ENCODE measurements around the gene CDADC1. TPM values are rescaled to one million over a fixed set of nuclear protein-coding genes. Genes with fewer than 3 reads are reported as not detected.

Gene CDADC1
- total and polyA plus RNA-seq, 2 donors, result 6.6 to 7.2 TPM

- DNase-seq (ENCODE audit: extremely low spot score), result no peak
- Histone ChIP-seq H3K4me1 (ENCODE audit: insufficient read depth) (no peaks in the 10 kb centered on the region), H3K36me3 (ENCODE audit: insufficient read depth) (no peaks in the 10 kb centered on the region), H3K4me3 (ENCODE audit: low read depth, low read length) (no peak overlapping the region), H3K27ac (ENCODE audit: low read depth) (no peak overlapping the region)
- WGBS, result 86% methylated on average over 25 of the region's 25 CpGs
Observed at GRCh38 chr13:49304763-49305700, 57.3 kb downstream of the CDADC1 start.

- no peak for DNase-seq (ENCODE audit: extremely low spot score)
- WGBS, result 85% methylated on average over 15 of the region's 15 CpGs
- H3K4me1 ChIP-seq (ENCODE audit: insufficient read depth), result no peaks in the 10 kb centered on the region
- H3K4me3 ChIP-seq (ENCODE audit: low read depth, low read length), result no peak overlapping the region
- H3K36me3 ChIP-seq (ENCODE audit: insufficient read depth), result no peaks in the 10 kb centered on the region
- no peak overlapping the region for H3K27ac ChIP-seq (ENCODE audit: low read depth)
Observed at GRCh38 chr13:49305792-49306425, 58.2 kb downstream of the CDADC1 start.

GRCh38 chr13:49307365-49307764, 59.6 kb downstream of the CDADC1 start:
- no peak for DNase-seq (ENCODE audit: extremely low spot score)
- no peaks in the 10 kb centered on the region for H3K4me1 ChIP-seq (ENCODE audit: insufficient read depth)
- WGBS, result 71% methylated on average over 6 of the region's 6 CpGs

GRCh38 chr13:49308097-49308875, 60.6 kb downstream of the CDADC1 start:
- Histone ChIP-seq H3K27ac (ENCODE audit: low read depth) (peak overlapping the region; percentile 64), H3K4me3 (ENCODE audit: low read depth, low read length) (no peak overlapping the region), H3K4me1 (ENCODE audit: insufficient read depth) (no peaks in the 10 kb centered on the region), H3K36me3 (ENCODE audit: insufficient read depth) (no peaks in the 10 kb centered on the region)
- DNase-seq (ENCODE audit: extremely low spot score), result peak; percentile 67
- WGBS, result 22% methylated on average over 7 of the region's 7 CpGs

More at GRCh38 chr13:49307365-49307764, 59.6 kb downstream of the CDADC1 start:
- H3K36me3 ChIP-seq (ENCODE audit: insufficient read depth), result no peaks in the 10 kb centered on the region
- H3K27ac ChIP-seq (ENCODE audit: low read depth), result peak overlapping the region; percentile 24
- no peak overlapping the region for H3K4me3 ChIP-seq (ENCODE audit: low read depth, low read length)

GRCh38 chr13:49308921-49309408, 61.2 kb downstream of the CDADC1 start:
- H3K4me1 ChIP-seq (ENCODE audit: insufficient read depth), result no peaks in the 10 kb centered on the region
- DNase-seq (ENCODE audit: extremely low spot score), result no peak
- no peak overlapping the region for H3K4me3 ChIP-seq (ENCODE audit: low read depth, low read length)
- WGBS, result 76% methylated on average over 11 of the region's 11 CpGs
- H3K36me3 ChIP-seq (ENCODE audit: insufficient read depth), result no peaks in the 10 kb centered on the region
- peak overlapping the region; percentile 90 for H3K27ac ChIP-seq (ENCODE audit: low read depth)

GRCh38 chr13:49310251-49310650, 62.5 kb downstream of the CDADC1 start:
- 97% methylated on average over 3 of the region's 3 CpGs for WGBS

GRCh38 chr13:49311816-49312215, 64.1 kb downstream of the CDADC1 start:
- H3K4me3 ChIP-seq (ENCODE audit: low read depth, low read length), result no peak overlapping the region
- WGBS, result 96% methylated on average over 6 of the region's 6 CpGs
- DNase-seq (ENCODE audit: extremely low spot score), result no peak
- H3K36me3 ChIP-seq (ENCODE audit: insufficient read depth), result no peaks in the 10 kb centered on the region
- H3K4me1 ChIP-seq (ENCODE audit: insufficient read depth), result no peaks in the 10 kb centered on the region
- no peak overlapping the region for H3K27ac ChIP-seq (ENCODE audit: low read depth)

More at GRCh38 chr13:49310251-49310650, 62.5 kb downstream of the CDADC1 start:
- Histone ChIP-seq H3K4me3 (ENCODE audit: low read depth, low read length) (no peak overlapping the region), H3K4me1 (ENCODE audit: insufficient read depth) (no peaks in the 10 kb centered on the region), H3K27ac (ENCODE audit: low read depth) (no peak overlapping the region), H3K36me3 (ENCODE audit: insufficient read depth) (no peaks in the 10 kb centered on the region)
- DNase-seq (ENCODE audit: extremely low spot score), result no peak

GRCh38 chr13:49314344-49314882, 66.7 kb downstream of the CDADC1 start:
- no peaks in the 10 kb centered on the region for H3K36me3 ChIP-seq (ENCODE audit: insufficient read depth)
- no peak for DNase-seq (ENCODE audit: extremely low spot score)
- WGBS, result 51% methylated on average over 6 of the region's 6 CpGs
- H3K27ac ChIP-seq (ENCODE audit: low read depth), result peak overlapping the region; percentile 42
- no peaks in the 10 kb centered on the region for H3K4me1 ChIP-seq (ENCODE audit: insufficient read depth)
- no peak overlapping the region for H3K4me3 ChIP-seq (ENCODE audit: low read depth, low read length)

- Histone ChIP-seq H3K4me1 (ENCODE audit: insufficient read depth) (no peaks in the 10 kb centered on the region), H3K36me3 (ENCODE audit: insufficient read depth) (no peaks in the 10 kb centered on the region), H3K4me3 (ENCODE audit: low read depth, low read length) (no peak overlapping the region), H3K27ac (ENCODE audit: low read depth) (no peak overlapping the region)
- WGBS, result 92% methylated on average over 3 of the region's 3 CpGs
- no peak for DNase-seq (ENCODE audit: extremely low spot score)
Observed at GRCh38 chr13:49315036-49315565, 67.4 kb downstream of the CDADC1 start.

- DNase-seq (ENCODE audit: extremely low spot score), result no peak
- Histone ChIP-seq H3K36me3 (ENCODE audit: insufficient read depth) (no peaks in the 10 kb centered on the region), H3K27ac (ENCODE audit: low read depth) (no peak overlapping the region), H3K4me3 (ENCODE audit: low read depth, low read length) (no peak overlapping the region), H3K4me1 (ENCODE audit: insufficient read depth) (no peaks in the 10 kb centered on the region)
- 93% methylated on average over 5 of the region's 5 CpGs for WGBS
Observed at GRCh38 chr13:49315756-49316482, 68.2 kb downstream of the CDADC1 start.

GRCh38 chr13:49319551-49319950, 71.8 kb downstream of the CDADC1 start:
- Histone ChIP-seq H3K4me3 (ENCODE audit: low read depth, low read length) (no peak overlapping the region), H3K36me3 (ENCODE audit: insufficient read depth) (no peaks in the 10 kb centered on the region), H3K4me1 (ENCODE audit: insufficient read depth) (no peaks in the 10 kb centered on the region), H3K27ac (ENCODE audit: low read depth) (no peak overlapping the region)
- DNase-seq (ENCODE audit: extremely low spot score), result no peak

- no peak overlapping the region for H3K4me3 ChIP-seq (ENCODE audit: low read depth, low read length)
- DNase-seq (ENCODE audit: extremely low spot score), result no peak
- no peak overlapping the region for H3K27ac ChIP-seq (ENCODE audit: low read depth)
- no peaks in the 10 kb centered on the region for H3K4me1 ChIP-seq (ENCODE audit: insufficient read depth)
- 85% methylated on average over 2 of the region's 2 CpGs for WGBS
- H3K36me3 ChIP-seq (ENCODE audit: insufficient read depth), result no peaks in the 10 kb centered on the region
Observed at GRCh38 chr13:49319951-49320350, 72.2 kb downstream of the CDADC1 start.
